Measurements from ENCODE around the gene GRIP1.
A peak's percentile ranks its signal among the peaks of the same experiment; 100 is the strongest.

Gene GRIP1

DNA sequence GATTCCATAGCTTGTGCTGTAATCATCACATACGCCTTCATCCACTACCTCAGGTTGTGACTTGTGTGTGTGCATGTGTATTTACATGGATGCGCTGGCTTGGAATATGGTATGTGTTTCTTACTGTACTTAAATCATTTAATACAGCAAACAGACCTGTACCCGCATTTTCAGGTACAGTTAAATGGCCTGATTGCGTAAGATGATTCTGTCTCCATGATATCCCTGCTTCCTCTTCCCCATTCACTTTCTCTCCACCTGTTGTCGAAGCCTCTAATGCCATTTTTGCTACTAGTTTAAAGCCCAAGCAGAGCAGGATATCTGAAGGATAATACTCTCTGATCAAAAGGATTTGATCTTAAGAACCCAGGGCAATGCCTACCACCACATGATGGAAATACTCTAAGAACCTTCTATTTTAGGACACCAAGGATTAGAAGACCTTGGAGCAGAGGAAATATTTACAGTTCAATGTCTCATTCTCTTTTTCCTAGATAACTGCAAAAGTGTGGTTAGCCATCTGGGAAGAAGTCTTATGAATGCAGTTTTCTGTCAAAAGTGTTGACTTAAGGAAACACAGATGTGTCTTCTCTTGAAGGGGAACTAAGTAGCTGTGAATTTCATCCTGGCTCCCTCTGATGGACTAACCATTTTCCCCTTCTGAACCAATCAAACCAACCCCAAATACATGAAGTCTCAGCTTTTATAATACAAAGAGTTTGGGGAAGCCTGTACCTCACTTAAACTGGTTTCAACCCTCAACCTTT, 297.9 kb downstream of the GRIP1 start:
- no peak for DNase-seq (ENCODE audit: low read depth)

DNA sequence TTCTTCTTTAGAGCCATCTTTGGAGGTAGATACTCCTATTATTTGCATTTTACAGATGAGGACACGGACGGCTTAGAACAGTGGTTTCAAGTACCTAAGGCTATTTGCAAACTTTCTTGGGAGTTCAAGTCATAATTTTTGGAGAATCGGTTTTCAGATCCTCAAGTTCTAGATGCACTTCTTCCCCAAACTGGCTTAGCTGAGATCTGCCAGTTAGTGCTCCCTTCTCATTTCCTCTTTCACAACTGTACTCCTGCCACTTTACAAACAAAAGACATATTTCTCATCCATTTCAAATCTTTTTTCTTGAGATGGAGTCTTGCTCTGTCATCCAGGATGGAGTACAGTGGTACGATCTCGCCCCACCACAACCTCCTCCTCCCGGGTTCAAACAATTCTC, 299.3 kb downstream of the GRIP1 start:
- DNase-seq (ENCODE audit: low read depth) = no peak

DNA sequence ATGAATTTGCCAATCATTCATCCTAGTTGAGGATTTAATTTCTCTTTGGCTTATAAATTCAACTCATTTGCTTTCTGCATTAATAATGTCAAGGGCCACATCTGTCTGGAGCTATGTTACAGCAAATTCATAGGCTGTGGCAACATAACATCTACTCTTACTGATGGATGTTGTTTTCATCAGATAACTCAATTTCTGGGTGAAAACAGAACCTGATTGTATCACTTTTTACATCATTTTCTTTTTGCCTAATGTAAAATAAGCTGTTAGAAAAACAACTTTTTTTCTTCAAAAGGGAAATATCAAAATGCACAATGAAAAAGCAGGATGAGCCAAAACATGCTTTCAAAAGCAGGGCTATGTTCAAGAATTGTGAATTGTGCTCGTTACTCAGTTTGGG, 303.3 kb downstream of the GRIP1 start:
- DNase-seq (ENCODE audit: low read depth) = no peak

DNA sequence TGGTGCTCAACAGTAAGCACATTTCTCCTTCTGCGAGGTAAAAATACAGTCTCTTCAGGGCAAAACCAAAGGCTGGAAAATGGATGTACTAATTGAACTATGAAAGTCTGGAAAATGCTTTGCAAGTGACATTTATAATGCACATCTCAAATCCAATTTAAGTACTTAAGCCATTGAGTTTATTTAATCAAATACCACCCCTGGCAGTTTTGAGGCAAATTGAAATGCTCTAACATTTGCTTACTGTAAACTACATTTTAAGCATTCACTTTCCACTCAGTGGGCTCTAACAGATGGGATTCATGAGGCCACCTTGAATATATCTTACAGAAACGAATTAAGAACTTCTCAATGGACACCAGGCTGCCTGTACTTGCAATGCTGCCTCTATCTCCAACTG, 306.9 kb downstream of the GRIP1 start:
- no peak for DNase-seq (ENCODE audit: low read depth)

DNA sequence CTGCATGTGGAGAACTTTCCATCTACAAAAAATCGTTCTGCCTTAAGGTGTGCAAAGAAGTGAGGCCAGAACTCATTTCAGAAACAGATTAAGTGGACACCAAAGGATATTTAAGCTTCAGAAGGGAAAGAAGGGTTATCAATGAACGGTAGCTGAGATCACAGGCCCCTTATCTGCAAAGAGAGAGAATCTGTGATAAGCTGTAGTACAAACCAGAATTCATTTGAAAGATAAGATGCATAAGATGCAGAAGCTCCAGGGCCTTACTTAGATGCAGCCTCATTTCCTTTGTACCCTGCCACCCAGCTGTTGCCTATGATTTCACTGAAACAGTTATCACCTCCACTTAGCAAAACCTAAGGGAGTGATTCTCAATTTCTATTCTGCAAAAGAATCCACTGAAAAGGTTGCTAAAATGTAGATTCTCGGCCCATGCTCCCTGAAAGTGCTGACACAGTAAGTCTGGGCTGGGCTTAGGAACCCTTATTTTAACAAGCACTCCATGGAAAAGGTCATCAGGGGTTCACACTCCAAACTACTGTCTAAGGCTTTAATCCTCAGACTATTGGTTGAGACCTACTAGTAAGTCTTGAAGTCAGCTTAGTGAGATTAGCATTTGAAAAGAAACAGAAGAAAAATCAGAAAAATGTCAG, 311.7 kb downstream of the GRIP1 start:
- no peak for DNase-seq (ENCODE audit: low read depth)

DNA sequence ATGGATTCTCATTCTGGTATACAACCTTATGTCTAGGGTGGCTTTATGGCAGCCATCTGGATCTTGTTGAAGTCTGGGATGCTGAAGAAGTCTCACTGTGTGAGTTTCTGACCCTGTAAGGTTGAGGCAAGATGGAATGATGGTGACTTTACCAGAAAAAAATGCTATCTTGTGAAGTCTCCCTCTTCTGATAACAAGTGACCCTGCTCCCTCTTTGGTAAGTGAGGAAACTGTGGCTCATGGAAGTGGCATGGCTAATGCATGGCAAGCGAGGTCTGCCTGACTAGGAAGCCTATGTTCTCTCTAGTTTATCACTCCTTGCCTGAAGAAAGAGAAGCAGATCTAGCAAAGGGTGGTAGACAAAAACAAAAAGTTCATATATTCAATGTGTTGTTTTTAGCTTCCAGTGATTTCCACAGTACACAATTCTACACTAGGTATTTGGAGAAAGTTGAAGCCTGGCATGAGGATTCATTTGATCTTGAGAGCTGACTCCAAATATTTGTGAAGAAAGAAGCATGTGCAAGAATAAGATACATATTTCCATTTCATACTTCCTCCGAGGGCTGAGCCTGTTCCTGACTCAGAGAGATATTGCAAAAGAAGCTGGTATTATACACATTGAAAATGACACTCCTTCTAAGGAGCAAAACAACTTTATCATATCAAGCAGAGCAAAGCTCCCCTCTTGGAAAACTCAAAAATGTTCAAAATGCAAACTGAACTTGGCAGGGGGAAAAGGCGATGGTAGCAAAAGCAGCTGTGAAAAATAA, 313.0 kb downstream of the GRIP1 start:
- peak; percentile 48 for DNase-seq (ENCODE audit: low read depth)

DNA sequence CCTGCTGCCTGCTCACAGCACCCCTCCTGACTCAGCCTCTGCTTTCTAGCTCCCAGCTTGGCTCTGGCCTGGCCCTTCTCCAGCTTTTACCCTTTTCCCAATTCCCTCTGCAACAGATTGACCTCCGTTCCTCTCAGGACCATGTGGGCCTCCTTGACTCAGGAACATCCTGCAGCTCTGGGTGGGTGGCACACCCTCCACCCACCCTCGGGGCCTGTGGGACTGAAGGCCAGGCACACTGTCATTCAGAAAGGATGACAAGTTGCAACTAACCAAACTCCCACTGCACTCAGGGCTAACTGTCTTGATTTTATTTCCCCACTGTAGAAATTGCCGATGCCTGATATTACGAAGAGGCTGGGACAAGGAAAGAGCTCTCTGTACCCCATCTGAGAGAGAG, 317.2 kb downstream of the GRIP1 start:
- no peak for DNase-seq (ENCODE audit: low read depth)

DNA sequence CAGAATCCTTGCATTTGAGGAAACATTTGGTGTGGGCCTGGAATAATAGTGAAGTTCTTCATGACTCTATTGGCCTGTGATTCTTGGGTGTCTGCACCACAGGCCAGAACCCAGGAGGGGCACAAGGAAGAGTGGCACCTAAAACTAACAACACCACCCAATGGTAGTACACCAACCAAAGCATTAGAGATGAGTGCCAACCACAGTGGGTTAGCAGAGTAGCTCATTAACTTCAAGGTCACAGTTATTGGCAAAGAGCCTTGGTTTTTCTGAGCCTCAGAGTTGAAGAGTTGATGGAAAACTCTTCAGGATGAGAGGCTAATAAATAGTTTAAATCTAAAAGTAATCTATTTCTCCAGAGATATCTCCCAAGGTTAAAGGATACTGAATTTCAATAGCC, 319.6 kb downstream of the GRIP1 start:
- DNase-seq (ENCODE audit: low read depth) = no peak

DNA sequence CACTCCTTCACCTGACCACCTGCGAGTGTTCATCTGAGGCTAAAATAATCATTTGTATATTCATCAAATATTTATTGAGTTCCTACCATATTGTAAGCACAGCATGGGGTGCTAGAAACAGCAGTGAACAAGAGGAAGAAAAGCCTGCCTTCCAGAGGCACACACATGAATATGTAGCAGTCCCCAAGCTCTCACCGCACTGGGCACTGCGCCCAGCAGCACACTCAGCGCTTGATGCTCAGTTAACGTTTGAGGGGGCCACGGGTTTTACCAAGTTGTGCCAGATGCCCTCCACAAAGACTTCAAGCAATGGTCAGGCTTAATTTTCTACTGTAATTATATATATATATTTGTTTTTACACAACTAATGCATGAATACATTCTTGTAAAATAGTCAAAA, 324.6 kb downstream of the GRIP1 start:
- DNase-seq (ENCODE audit: low read depth) = no peak

DNA sequence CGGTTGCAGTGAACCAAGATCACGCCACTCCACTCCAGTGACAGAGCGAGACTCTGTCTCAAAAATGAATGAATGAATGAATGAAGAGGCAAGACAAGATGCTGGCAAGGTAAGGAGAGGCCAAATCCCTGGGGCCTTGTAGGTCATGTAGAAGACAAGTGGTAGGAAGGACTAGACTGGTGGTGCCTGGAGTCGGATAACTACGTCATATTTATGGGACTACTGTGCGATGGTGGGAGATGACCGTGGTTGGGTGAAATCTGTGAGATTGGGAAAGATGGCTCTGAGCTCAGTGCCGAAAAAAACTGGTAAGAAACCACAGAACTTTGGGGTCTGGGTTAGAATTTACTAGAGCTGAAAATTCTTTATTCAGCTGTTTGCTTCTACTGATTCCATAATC, 326.0 kb downstream of the GRIP1 start:
- no peak for DNase-seq (ENCODE audit: low read depth)

DNA sequence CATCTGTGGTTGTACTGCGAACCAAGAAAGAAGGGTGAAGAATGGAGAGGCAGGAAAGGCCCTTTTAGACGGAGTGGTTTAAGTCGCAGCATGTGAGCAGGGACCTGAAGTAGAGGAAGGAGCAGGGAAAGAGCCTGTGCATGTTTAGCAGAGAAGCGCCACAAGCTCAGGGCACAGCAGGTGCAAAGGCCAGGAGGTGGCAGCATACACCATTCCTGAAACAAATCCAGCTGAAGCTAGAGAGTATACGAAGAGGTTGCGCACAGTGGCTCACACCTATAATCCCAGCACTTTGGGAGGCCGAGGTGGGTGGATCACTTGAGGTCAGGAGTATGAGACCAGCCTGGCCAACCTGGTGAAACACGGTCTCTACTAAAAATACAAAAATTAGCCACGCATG, 326.7 kb downstream of the GRIP1 start:
- DNase-seq (ENCODE audit: low read depth) = peak; percentile 35

DNA sequence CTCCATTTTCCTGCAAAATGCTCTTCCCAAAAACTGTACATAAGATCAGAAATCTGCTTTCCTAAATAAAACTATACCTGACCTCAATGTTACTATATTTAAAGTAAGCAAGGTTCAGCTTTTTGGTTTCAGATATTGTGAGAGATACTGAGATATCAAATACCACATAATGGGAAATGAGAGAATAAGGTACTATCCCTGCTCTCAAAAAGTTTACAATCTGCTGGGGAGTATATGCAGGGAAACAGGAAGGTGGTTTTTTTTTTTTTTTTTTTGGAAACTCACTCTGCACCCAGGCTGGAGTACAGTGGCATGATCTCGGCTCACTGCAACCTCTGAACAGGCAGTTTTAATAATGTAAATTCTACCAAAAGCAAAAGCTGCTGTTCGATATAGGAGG, 327.6 kb downstream of the GRIP1 start:
- no peak for DNase-seq (ENCODE audit: low read depth)

DNA sequence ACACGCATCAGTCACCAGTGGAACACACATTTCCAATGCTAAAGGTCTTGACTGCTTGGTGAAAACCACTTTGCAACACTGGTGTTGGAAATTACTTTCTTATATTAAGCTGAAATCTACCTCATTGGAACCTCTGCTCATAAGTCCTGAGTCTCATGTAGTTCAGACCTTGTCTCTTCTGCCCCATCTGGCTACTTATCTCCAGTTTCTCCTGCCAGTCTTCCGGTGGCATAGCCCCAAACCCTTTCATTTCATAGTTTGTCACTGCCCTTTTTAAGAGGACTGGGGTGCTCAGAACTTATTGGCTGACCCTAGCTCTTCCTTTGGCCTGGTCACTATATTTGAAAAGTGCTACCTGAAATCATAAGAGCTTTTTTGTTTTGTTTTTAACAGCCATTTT, 332.9 kb downstream of the GRIP1 start:
- no peak for DNase-seq (ENCODE audit: low read depth)

DNA sequence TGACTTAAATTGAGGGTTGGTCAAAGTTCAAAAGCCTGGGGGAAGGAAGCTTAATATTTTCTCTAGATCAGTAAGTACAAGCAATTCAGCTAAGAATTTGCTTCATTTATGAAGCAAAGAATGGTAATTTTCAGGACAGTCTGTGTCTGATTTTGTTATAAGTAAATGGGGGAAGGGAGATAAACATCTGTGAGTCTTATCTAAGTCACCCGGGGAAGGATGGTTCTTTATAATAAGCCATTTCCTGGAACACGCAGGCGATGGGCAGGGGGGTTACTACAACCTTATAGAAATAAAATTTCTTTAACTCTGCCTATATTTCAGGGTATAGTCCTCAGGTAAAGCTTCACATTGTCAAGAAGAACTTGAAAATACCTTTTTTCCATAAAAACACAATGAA, 333.7 kb downstream of the GRIP1 start:
- no peak for DNase-seq (ENCODE audit: low read depth)

DNA sequence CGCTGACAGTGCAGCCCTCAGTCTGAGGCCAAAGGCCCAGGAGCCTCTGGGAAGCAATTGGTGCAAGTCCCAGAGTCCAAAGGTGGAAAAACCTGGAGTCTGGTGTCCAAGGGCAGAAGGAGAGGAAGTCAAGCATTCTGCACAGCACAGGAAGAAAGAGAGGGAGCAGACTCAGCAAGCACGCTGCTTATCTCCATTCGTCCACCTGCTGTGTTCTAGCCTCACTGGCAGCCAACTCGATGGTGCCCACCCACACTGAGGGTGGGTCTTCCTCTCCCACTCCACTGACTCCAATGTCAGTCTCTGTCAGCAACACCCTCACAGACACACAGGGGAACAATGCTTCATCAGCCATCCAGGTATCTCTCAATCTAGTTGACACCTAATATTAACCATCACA, 337.8 kb downstream of the GRIP1 start:
- no peak for DNase-seq (ENCODE audit: low read depth)

DNA sequence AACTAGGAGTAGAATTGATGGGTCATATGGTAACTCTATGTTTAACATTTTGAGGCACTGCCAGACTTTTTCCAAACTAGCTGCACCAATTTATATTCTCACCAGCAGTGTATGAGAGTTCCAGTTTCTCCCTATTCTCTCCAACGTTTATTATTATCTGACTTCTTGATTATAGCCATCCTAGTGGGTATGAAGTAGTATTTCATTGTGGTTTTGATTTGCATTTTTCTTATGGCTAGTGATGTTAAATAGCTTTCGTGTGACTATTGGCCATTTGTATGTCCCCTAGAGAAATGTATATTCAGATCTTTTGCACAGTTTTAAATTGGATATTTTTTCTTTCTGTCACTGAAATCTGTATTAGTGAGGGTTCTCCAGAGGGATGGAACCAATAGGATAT, 338.7 kb downstream of the GRIP1 start:
- DNase-seq (ENCODE audit: low read depth) = no peak

DNA sequence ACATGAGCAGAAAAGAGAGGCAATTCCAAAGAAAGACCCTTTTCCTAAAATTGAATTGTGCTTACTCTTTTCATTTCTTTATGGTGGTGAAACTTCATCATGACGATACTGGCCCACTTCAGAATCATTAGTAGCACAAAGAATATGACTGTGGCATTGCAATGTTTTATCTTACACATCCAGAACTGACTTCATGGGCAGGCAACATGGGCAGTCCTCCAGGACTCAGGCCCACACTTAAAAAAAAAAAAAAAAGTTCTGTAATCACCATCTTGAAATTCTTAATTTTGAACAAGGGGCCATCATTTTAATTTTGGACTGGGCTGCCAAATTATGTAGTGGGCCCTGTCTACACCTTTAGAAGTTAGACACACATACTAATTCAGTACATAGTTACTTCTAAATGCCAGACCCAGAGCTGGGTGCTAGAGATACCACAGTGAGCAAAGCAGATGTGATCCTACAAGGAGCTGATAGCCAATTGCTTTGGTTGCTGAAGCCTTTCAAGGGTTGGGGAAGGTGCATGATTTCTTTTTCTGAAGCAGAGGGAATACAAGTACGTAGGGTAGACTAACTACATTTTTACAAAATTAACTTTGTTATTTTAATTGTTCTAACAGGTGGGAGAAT, 341.4 kb downstream of the GRIP1 start:
- DNase-seq (ENCODE audit: low read depth) = no peak

DNA sequence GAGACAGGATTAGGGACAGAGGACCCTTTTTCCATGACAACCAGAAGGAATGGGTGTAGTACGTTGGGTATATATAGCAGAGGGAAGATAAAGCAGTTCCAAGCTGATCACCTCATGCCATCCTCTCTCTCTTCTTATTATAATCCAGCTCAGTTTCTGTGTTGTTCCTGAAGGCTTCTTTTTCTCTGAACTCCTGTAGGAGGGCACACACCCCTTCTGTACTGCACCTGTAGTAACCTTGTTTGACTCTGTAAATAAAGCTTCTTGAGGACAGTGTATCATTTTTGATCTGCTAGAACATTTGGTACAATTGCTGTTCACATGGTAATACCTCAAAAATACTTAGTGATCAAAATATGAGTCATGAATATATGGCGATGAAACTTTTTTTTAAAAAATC, 343.1 kb downstream of the GRIP1 start:
- no peak for DNase-seq (ENCODE audit: low read depth)

DNA sequence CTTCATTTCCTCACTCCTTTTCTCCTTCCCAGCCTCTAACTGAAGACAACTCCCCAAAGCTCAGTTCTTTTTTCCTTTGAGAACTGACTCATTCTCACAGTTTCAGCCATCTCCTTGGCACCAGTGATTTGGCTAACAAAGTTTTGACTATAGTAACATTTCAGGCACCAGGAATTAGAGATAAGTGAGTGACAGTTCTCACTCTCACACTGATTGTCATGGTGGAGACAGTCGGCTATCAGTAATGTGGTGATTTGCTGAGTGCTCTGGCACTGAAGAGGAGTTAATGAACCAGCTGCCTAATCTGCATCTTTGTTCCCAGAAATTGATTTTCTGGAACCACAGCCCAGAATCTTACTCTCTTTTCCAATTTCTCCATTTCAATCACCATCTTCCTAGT, 347.1 kb downstream of the GRIP1 start:
- no peak for DNase-seq (ENCODE audit: low read depth)

DNA sequence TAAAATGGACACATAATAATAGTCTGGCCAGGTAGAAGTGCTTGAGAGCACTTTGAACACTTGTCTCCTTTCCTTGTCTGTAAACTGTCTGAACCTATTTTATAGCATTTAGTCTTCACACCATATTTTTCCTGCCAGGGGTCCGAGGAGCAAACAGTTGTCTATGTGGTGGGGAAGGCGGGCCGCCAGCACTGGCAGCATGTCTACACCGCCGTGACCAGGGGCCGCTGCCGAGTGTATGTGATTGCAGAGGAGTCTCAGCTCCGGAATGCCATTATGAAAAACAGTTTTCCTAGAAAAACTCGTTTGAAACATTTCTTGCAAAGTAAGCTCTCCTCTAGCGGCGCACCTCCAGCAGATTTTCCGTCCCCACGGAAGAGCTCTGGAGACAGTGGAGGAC, 347.9 kb downstream of the GRIP1 start:
- no peak for DNase-seq (ENCODE audit: low read depth)

DNA sequence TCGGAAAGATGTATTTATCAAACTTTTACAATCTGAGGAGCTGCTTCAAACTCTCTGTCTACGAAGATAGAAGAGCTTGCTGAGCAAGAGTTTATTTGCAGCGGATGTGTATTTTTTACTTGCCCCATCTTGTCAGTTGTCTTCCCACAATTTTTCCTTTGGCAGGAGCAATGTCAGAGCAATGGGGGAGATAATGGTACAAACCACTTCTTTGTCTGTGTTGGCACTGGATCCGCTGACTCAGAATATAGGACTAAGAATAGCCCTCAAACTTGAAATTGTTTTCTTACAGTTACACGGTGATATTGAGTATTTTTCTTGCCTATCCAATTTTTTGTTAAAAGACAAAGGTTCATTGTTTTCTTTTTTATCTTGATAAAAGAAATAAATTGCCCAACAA, 348.9 kb downstream of the GRIP1 start:
- DNase-seq (ENCODE audit: low read depth) = no peak

DNA sequence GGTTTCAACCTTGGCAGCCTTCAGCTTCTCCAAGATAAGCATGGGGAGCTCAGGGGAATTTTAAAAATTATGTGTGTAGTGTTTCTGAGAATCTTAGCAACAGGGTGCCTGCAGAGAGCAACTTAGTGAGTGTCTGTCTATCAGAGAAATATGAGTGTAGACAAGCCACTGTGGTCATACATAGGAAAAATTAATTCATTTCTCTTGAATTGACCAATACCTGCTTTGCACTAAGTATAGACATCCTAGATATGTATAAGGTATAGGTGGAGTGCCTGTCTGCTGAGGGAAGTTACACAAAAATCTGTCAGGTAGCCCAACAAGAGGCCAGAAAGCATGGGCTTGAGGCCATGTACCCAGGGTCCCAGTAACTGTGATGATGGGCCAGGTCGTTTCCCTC, 355.9 kb downstream of the GRIP1 start:
- no peak for DNase-seq (ENCODE audit: low read depth)

DNA sequence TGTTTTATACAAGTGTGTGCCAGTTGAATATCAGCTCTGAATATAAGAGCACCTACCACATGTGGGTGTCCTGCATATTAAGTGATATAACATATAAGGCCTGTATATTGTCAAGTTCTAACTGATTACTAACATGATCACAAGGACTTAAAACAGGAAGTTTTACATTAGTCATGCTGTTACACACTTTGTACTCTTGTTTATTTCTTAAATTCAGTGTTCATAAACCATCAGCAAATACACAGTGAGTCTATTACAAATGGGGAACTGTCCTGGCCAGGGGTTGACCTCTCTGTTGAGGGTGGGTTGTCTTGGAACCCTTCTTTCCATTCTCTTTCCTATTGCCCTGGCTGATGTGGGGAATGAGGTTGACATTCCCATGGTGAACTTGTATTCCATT, 357.4 kb downstream of the GRIP1 start:
- peak; percentile 36 for DNase-seq (ENCODE audit: low read depth)
